ENCODE measurements around the gene HFM1. TPM values are rescaled to one million over a fixed set of nuclear protein-coding genes. Genes with fewer than 3 reads are reported as not detected.
"Not testable (repeated sequence)": the region's sequence is repeated elsewhere in the genome, so short reads cannot be mapped to it uniquely, and the experiment has no call there.

HFM1 gene
- polyA plus RNA-seq, 1 of the 3 experiments (the other 2 are of a cell fraction): 0.10 TPM

DNA sequence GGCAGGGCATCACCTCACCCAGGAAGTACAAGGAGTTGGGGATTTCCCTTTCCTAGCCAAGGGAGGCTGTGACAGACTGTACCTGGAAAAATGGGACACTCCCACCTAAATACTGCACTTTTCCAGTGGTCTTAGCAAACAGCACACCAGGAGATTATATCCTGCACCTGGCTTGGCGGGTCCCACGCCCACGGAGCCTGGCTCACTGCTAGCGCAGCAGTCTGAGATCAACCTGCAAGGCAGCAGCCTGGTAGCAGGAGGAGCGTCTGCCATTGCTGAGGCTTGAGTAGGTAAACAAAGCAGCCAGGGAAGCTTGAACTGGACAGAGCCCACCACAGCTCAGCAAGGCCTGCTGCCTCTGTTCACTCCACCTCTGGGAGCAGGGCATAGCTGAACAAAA, 37.3 kb upstream of the HFM1 start:
- H3K9me2 ChIP-seq; H3K79me2 ChIP-seq (ENCODE audit: insufficient read depth); DNase-seq; H3K27ac ChIP-seq (ENCODE audit: low read depth in 2 of 2, low read length in 1 of 2); H3K36me3 ChIP-seq (replicated peaks in 1 of 2; ENCODE audit: control insufficient read depth in 1 of 2, insufficient read depth in 2 of 2, low read length in 1 of 2); H3K4me1 ChIP-seq (ENCODE audit: control insufficient read depth in 1 of 2, insufficient read depth in 2 of 2, low read depth in 1 of 2, low read length in 1 of 2); H2AFZ ChIP-seq (ENCODE audit: low read depth); H3F3A ChIP-seq (replicated peaks; ENCODE audit: insufficient read depth); H3K4me2 ChIP-seq; H3K9ac ChIP-seq; H3K4me3 ChIP-seq (ENCODE audit: low read depth in 2 of 2, low read length in 1 of 2); POLR2A ChIA-PET; H3K9me3 ChIP-seq; CTCF ChIA-PET; H4K20me1 ChIP-seq (ENCODE audit: insufficient read depth); H3K27me3 ChIP-seq (ENCODE audit: insufficient read depth): not testable (repeated sequence)
- 25% methylated on average over 4 of the region's 5 CpGs for WGBS (ENCODE audit: low lambda C conversion rate)

DNA sequence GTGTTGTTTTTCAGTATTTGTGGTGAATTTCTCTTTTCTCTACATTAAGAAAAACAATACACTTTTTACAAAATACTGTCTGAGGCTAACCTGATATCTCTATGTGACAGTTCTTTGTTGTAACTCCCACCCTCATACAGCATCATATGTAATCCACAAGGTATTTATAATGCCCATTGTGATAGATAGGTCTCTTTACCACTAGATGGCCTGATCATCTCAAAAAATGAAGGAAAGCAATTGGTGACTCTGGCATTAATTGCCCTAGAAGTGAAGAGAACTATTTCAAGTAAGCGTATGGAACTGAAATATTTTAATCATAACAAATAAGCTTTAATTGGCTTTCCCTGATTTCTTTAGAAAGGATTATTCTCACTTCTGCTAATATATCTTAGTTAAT, 36.2 kb upstream of the HFM1 start:
- CTCF ChIA-PET: interaction anchor here (0.7 to 1.8 kb wide), 6 partner anchors 9 to 863 kb away, joined by 3 to 5 read pairs (median 4); no protein-coding TSS in a partner anchor
- WGBS (ENCODE audit: low lambda C conversion rate): 67% methylated on average over 1 of the region's 1 CpG
- POLR2A ChIA-PET: no interaction called here

DNA sequence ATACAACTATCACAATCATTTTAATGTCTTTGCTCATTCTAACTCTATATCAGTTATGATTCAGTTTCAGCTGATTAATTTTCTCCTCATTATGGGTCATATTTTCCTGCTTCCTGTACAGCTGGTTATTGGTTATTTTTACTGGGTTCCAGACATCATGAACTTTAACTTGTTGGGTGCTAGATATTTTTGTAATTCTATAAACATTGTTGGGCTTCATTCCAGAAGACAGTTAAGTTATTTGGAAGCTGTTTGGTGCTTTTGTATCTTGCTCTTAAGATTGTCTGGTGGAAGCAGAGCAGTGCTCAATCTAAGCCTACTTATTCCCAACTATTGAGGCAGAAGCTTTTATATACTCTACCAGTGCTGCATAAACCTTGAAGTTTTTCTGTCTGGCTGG, 34.4 kb upstream of the HFM1 start:
- Histone ChIP-seq H2AFZ (ENCODE audit: low read depth) (no peak overlapping the region), H3K79me2 (ENCODE audit: insufficient read depth) (no peaks in the 10 kb centered on the region), H4K20me1 (ENCODE audit: insufficient read depth) (no peaks in the 10 kb centered on the region), H3K36me3 (replicated peaks in 1 of 2; ENCODE audit: control insufficient read depth in 1 of 2, insufficient read depth in 2 of 2, low read length in 1 of 2) (no peaks in the 10 kb centered on the region), H3K27ac (ENCODE audit: low read depth in 2 of 2, low read length in 1 of 2) (no peak overlapping the region), H3K4me3 (ENCODE audit: low read depth in 2 of 2, low read length in 1 of 2) (no peak overlapping the region), H3K27me3 (ENCODE audit: insufficient read depth) (no peaks in the 10 kb centered on the region), H3K9me2 (no peaks in the 10 kb centered on the region), H3K9me3 (no peaks in the 10 kb centered on the region), H3K9ac (no peak overlapping the region), H3F3A (replicated peaks; ENCODE audit: insufficient read depth) (no peaks in the 10 kb centered on the region), H3K4me1 (ENCODE audit: control insufficient read depth in 1 of 2, insufficient read depth in 2 of 2, low read depth in 1 of 2, low read length in 1 of 2) (no peaks in the 10 kb centered on the region), H3K4me2 (no peak overlapping the region)
- DNase-seq: no peak
- POLR2A ChIA-PET: no interaction called here
- CTCF ChIA-PET: no interaction called here
- TF ChIP-seq, protein P1, sequence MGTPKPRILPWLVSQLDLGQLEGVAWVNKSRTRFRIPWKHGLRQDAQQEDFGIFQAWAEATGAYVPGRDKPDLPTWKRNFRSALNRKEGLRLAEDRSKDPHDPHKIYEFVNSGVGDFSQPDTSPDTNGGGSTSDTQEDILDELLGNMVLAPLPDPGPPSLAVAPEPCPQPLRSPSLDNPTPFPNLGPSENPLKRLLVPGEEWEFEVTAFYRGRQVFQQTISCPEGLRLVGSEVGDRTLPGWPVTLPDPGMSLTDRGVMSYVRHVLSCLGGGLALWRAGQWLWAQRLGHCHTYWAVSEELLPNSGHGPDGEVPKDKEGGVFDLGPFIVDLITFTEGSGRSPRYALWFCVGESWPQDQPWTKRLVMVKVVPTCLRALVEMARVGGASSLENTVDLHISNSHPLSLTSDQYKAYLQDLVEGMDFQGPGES (IDR thresholded peaks at IDR 0.05; ENCODE audit: low read depth, low read length): no peak
- TF ChIP-seq POLR2AphosphoS5 (IDR thresholded peaks at IDR 0.05; ENCODE audit: low read depth, low read length) (no peak), RXRA (IDR thresholded peaks at IDR 0.05; ENCODE audit: borderline replicate concordance, low read depth) (no peak), FOXM1 (IDR thresholded peaks at IDR 0.05; ENCODE audit: low read depth) (no peak), SIN3A (IDR thresholded peaks at IDR 0.05; ENCODE audit: borderline replicate concordance, low read depth, low read length) (no peak)
- TF ChIP-seq, protein P2, sequence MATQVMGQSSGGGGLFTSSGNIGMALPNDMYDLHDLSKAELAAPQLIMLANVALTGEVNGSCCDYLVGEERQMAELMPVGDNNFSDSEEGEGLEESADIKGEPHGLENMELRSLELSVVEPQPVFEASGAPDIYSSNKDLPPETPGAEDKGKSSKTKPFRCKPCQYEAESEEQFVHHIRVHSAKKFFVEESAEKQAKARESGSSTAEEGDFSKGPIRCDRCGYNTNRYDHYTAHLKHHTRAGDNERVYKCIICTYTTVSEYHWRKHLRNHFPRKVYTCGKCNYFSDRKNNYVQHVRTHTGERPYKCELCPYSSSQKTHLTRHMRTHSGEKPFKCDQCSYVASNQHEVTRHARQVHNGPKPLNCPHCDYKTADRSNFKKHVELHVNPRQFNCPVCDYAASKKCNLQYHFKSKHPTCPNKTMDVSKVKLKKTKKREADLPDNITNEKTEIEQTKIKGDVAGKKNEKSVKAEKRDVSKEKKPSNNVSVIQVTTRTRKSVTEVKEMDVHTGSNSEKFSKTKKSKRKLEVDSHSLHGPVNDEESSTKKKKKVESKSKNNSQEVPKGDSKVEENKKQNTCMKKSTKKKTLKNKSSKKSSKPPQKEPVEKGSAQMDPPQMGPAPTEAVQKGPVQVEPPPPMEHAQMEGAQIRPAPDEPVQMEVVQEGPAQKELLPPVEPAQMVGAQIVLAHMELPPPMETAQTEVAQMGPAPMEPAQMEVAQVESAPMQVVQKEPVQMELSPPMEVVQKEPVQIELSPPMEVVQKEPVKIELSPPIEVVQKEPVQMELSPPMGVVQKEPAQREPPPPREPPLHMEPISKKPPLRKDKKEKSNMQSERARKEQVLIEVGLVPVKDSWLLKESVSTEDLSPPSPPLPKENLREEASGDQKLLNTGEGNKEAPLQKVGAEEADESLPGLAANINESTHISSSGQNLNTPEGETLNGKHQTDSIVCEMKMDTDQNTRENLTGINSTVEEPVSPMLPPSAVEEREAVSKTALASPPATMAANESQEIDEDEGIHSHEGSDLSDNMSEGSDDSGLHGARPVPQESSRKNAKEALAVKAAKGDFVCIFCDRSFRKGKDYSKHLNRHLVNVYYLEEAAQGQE (IDR thresholded peaks at IDR 0.05; ENCODE audit: low read depth, low read length): no peak
- TF ChIP-seq, protein P3, sequence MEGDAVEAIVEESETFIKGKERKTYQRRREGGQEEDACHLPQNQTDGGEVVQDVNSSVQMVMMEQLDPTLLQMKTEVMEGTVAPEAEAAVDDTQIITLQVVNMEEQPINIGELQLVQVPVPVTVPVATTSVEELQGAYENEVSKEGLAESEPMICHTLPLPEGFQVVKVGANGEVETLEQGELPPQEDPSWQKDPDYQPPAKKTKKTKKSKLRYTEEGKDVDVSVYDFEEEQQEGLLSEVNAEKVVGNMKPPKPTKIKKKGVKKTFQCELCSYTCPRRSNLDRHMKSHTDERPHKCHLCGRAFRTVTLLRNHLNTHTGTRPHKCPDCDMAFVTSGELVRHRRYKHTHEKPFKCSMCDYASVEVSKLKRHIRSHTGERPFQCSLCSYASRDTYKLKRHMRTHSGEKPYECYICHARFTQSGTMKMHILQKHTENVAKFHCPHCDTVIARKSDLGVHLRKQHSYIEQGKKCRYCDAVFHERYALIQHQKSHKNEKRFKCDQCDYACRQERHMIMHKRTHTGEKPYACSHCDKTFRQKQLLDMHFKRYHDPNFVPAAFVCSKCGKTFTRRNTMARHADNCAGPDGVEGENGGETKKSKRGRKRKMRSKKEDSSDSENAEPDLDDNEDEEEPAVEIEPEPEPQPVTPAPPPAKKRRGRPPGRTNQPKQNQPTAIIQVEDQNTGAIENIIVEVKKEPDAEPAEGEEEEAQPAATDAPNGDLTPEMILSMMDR (IDR thresholded peaks at IDR 0.05): no peak

More for the DNA sequence above, 36.2 kb upstream of the HFM1 start:
- no peak overlapping the region for H3K9ac ChIP-seq
- no peak overlapping the region for H3K4me2 ChIP-seq
- H3K4me1 ChIP-seq (ENCODE audit: control insufficient read depth in 1 of 2, insufficient read depth in 2 of 2, low read depth in 1 of 2, low read length in 1 of 2): no peaks in the 10 kb centered on the region
- no peak overlapping the region for H3K27ac ChIP-seq (ENCODE audit: low read depth in 2 of 2, low read length in 1 of 2)
- H3K4me3 ChIP-seq (ENCODE audit: low read depth in 2 of 2, low read length in 1 of 2): no peak overlapping the region
- H3K27me3 ChIP-seq (ENCODE audit: insufficient read depth): no peaks in the 10 kb centered on the region
- H3K79me2 ChIP-seq (ENCODE audit: insufficient read depth): no peaks in the 10 kb centered on the region
- no peaks in the 10 kb centered on the region for H4K20me1 ChIP-seq (ENCODE audit: insufficient read depth)
- H3K9me3 ChIP-seq: no peaks in the 10 kb centered on the region
- H2AFZ ChIP-seq (ENCODE audit: low read depth): no peak overlapping the region
- no peaks in the 10 kb centered on the region for H3K36me3 ChIP-seq (replicated peaks in 1 of 2; ENCODE audit: control insufficient read depth in 1 of 2, insufficient read depth in 2 of 2, low read length in 1 of 2)
- TF ChIP-seq MXI1 (IDR thresholded peaks at IDR 0.05; ENCODE audit: low read depth, low read length): no peak
- TF ChIP-seq, protein P4, sequence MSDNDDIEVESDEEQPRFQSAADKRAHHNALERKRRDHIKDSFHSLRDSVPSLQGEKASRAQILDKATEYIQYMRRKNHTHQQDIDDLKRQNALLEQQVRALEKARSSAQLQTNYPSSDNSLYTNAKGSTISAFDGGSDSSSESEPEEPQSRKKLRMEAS (IDR thresholded peaks at IDR 0.05; ENCODE audit: low read depth): no peak
- no peak for TF ChIP-seq EZH2phosphoT487 (IDR thresholded peaks at IDR 0.05; ENCODE audit: borderline replicate concordance, low read depth)
- peak; percentile 20; the same call in 1 of the 2 replicates for TF ChIP-seq SMC3 (IDR thresholded peaks at IDR 0.05; ENCODE audit: low read depth, low read length)
- no peak for TF ChIP-seq TEAD4 (IDR thresholded peaks at IDR 0.05; ENCODE audit: borderline replicate concordance, insufficient read depth)
- no peak for TF ChIP-seq GATA2 (CRISPR knock-in tag; IDR thresholded peaks at IDR 0.05)
- TF ChIP-seq, protein P3 (IDR thresholded peaks at IDR 0.05): peak; percentile 24; the same call in 1 of the 2 replicates
- TF ChIP-seq EP300 (IDR thresholded peaks at IDR 0.05; ENCODE audit: borderline replicate concordance in 1 of 2, low read depth in 1 of 2, low read length in 1 of 2): no peak
- peak; percentile 59 for TF ChIP-seq RAD21 (IDR thresholded peaks at IDR 0.05; ENCODE audit: low read length)
- no peaks in the 10 kb centered on the region for H3K9me2 ChIP-seq
- peak; percentile 21 for DNase-seq
- H3F3A ChIP-seq (replicated peaks; ENCODE audit: insufficient read depth): no peaks in the 10 kb centered on the region
